H1 (cell line): Measurements from ENCODE around the gene UBIAD1. TPM values are rescaled to one million over a fixed set of nuclear protein-coding genes. Genes with fewer than 3 reads are reported as not detected.

Experiments
- CTCF ChIA-PET: fragments of 300-600 bp; sonication (Branson Sonifier 250); formaldehyde crosslinking; loops from one replicate; lab custom pipeline; 2021; ENCODE audit not compliant: partially characterized antibody; lab: Charles Lee
- POLR2A ChIA-PET: fragments of 300-600 bp; sonication (Branson Sonifier 250); formaldehyde crosslinking; loops from one replicate; lab custom pipeline; 2021; ENCODE audit warnings: inconsistent platforms; ENCODE audit not compliant: partially characterized antibody; lab: Charles Lee
- DNase-seq, 2 experiments: peaks; one replicate each; pipeline versions ENCODE4 v3.0.0 to v3.0.0-alpha.2; 2010 to 2022; ENCODE audit warnings: low spot score in 2 of 2, low read depth in 1 of 2, mixed read lengths in 1 of 2
- FAIRE-seq: peaks from 2 replicates; lab custom pipeline; 2011; peaks lifted over from hg19 to GRCh38; lab: Jason Lieb, UNC
- H2AFZ ChIP-seq: 2 replicates; pipeline ENCODE4 v1.8.1; 2012; ENCODE audit warnings: low read length, inconsistent platforms
- H2AK5ac ChIP-seq: 2 replicates; pipeline ENCODE4 v1.6.1; 2013; ENCODE audit warnings: low read depth, low read length
- H2BK120ac ChIP-seq: replicated peaks from 2 replicates; pipeline ENCODE3; 2013; ENCODE audit warnings: low read depth, low read length, inconsistent platforms
- H2BK12ac ChIP-seq: 2 replicates; pipeline ENCODE4 v1.6.1; 2013; ENCODE audit warnings: low read depth, low read length
- H2BK15ac ChIP-seq: 2 replicates; pipeline ENCODE4 v1.6.1; 2013; ENCODE audit warnings: low read length
- H2BK20ac ChIP-seq: 2 replicates; pipeline ENCODE4 v1.6.1; 2013; ENCODE audit warnings: low read length
- H2BK5ac ChIP-seq: 2 replicates; pipeline ENCODE4 v1.6.1; 2013; ENCODE audit warnings: low read depth, low read length
- H3K14ac ChIP-seq: 2 replicates; pipeline ENCODE4 v1.6.1; 2013; ENCODE audit warnings: inconsistent platforms; ENCODE audit not compliant: insufficient read length
- H3K18ac ChIP-seq: 2 replicates; pipeline ENCODE4 v1.6.1; 2013; ENCODE audit warnings: low read length; ENCODE audit errors: extremely low read depth
- H3K23ac ChIP-seq: 2 replicates; pipeline ENCODE4 v1.6.1; 2013; ENCODE audit warnings: inconsistent platforms; ENCODE audit not compliant: insufficient read length
- H3K23me2 ChIP-seq: 2 replicates; pipeline ENCODE4 v1.6.1; 2013; ENCODE audit warnings: low read depth, low read length
- H3K27ac ChIP-seq: 2 replicates; pipeline ENCODE4 v1.6.1; 2011; ENCODE audit warnings: low read depth, low read length, inconsistent platforms
- H3K27me3 ChIP-seq, 4 experiments: replicated peaks in 1 of 4; 1 replicate in 1 of 4; 2 replicates in 3 of 4; pipeline versions ENCODE4 v1.6.1 to v1.8.1; 2011 to 2013; ENCODE audit warnings: low read length in 3 of 4, mild to moderate bottlenecking in 3 of 4, inconsistent platforms in 2 of 4, mixed read lengths in 2 of 4, moderate library complexity in 1 of 4; ENCODE audit not compliant: control insufficient read depth in 3 of 4, insufficient read depth in 3 of 4; ENCODE audit errors: extremely low read depth in 1 of 4
- H3K36me3 ChIP-seq, 4 experiments: 2 replicates each; pipeline versions ENCODE4 v1.6.1 to v1.8.1; 2011 to 2013; ENCODE audit warnings: mild to moderate bottlenecking in 4 of 4, low read length in 3 of 4, moderate library complexity in 2 of 4, control low read depth in 1 of 4, inconsistent platforms in 1 of 4; ENCODE audit not compliant: insufficient read depth in 4 of 4, control insufficient read depth in 2 of 4
- H3K4ac ChIP-seq: replicated peaks from 2 replicates; pipeline ENCODE3; 2013; ENCODE audit warnings: low read length, low read depth, mixed read lengths, inconsistent platforms; ENCODE audit not compliant: insufficient read length
- H3K4me1 ChIP-seq, 4 experiments: replicated peaks in 1 of 4; 1 replicate in 1 of 4; 2 replicates in 3 of 4; pipeline versions ENCODE4 v1.6.1 to v1.8.1; 2011 to 2013; ENCODE audit warnings: low read length in 3 of 4, inconsistent platforms in 2 of 4, mixed read lengths in 1 of 4; ENCODE audit not compliant: insufficient read depth in 4 of 4, control insufficient read depth in 3 of 4
- H3K4me2 ChIP-seq, 2 experiments: 2 replicates each; pipeline versions ENCODE4 v1.6.1 to v1.8.1; 2011 to 2013; ENCODE audit warnings: low read depth in 2 of 2, low read length in 2 of 2, control low read depth in 1 of 2, inconsistent platforms in 1 of 2, mild to moderate bottlenecking in 1 of 2; ENCODE audit not compliant: insufficient read depth in 1 of 2
- H3K4me3 ChIP-seq, 4 experiments: fragments of 200-600, 300-600 bp in 1 of 4; sonication (generic), shearing (Covaris generic), sonication (Bioruptor Twin) in 1 of 4; 2 replicates each; pipeline versions ENCODE4 v1.5.1 to v1.8.1; 2011 to 2016; ENCODE audit warnings: low read length in 4 of 4, low read depth in 3 of 4, control low read depth in 2 of 4, inconsistent platforms in 2 of 4, mild to moderate bottlenecking in 2 of 4, mixed read lengths in 1 of 4, moderate library complexity in 1 of 4; ENCODE audit not compliant: insufficient read depth in 2 of 4; ENCODE audit errors: extremely low read depth in 1 of 4
- H3K56ac ChIP-seq: replicated peaks from 2 replicates; pipeline ENCODE3; 2013; ENCODE audit warnings: low read depth, mild to moderate bottlenecking, mixed read lengths, low read length, inconsistent platforms; ENCODE audit not compliant: insufficient read length
- H3K79me1 ChIP-seq: 2 replicates; pipeline ENCODE4 v1.6.1; 2013; ENCODE audit warnings: low read depth, low read length, control low read depth
- H3K79me2 ChIP-seq, 2 experiments: 2 replicates each; pipeline versions ENCODE4 v1.6.1 to v1.8.1; 2012 to 2013; ENCODE audit warnings: low read length in 2 of 2, mild to moderate bottlenecking in 2 of 2, inconsistent platforms in 1 of 2; ENCODE audit not compliant: insufficient read depth in 2 of 2, control insufficient read depth in 1 of 2
- H3K9ac ChIP-seq, 4 experiments: replicated peaks in 1 of 4; 1 replicate in 1 of 4; 2 replicates in 3 of 4; pipeline versions ENCODE4 v1.6.1 to v1.8.1; 2011 to 2013; ENCODE audit warnings: low read depth in 3 of 4, low read length in 3 of 4, control low read depth in 2 of 4, mild to moderate bottlenecking in 2 of 4, moderate library complexity in 2 of 4, inconsistent platforms in 1 of 4; ENCODE audit errors: extremely low read depth in 1 of 4
- H3K9me3 ChIP-seq, 2 experiments: 2 replicates each; pipeline versions ENCODE4 v1.6.1 to v1.8.1; 2012 to 2013; ENCODE audit warnings: mild to moderate bottlenecking in 2 of 2, moderate library complexity in 2 of 2, control low read depth in 1 of 2, inconsistent platforms in 1 of 2, low read depth in 1 of 2, low read length in 1 of 2, mixed read lengths in 1 of 2; ENCODE audit not compliant: insufficient read depth in 2 of 2
- H4K20me1 ChIP-seq, 2 experiments: replicated peaks in 1 of 2; 2 replicates each; pipeline versions ENCODE3 to v1.8.1; 2011 to 2013; ENCODE audit warnings: inconsistent platforms in 2 of 2, low read length in 2 of 2, mild to moderate bottlenecking in 1 of 2; ENCODE audit not compliant: insufficient read depth in 2 of 2, control insufficient read depth in 1 of 2
- H4K5ac ChIP-seq: 2 replicates; pipeline ENCODE4 v1.6.1; 2013; ENCODE audit warnings: low read length, low read depth, mixed read lengths, inconsistent platforms; ENCODE audit not compliant: insufficient read length
- H4K8ac ChIP-seq: 2 replicates; pipeline ENCODE4 v1.8.0; 2013; ENCODE audit warnings: mild to moderate bottlenecking, moderate library complexity, low read length, inconsistent platforms; ENCODE audit not compliant: insufficient read depth; ENCODE audit errors: extremely low read depth
- H4K91ac ChIP-seq: replicated peaks from 2 replicates; pipeline ENCODE3; 2013; ENCODE audit warnings: low read length, mixed read lengths, inconsistent platforms; ENCODE audit not compliant: insufficient read length
- KDM4A ChIP-seq: IDR thresholded peaks from one replicate; pipeline ENCODE4 v1.7.1; 2012; ENCODE audit warnings: low read depth, mild to moderate bottlenecking, moderate library complexity, low read length, inconsistent platforms; ENCODE audit not compliant: severe bottlenecking
- SIX5 ChIP-seq: IDR thresholded peaks from 2 replicates; pipeline ENCODE4 v1.6.1; 2011; ENCODE audit warnings: mild to moderate bottlenecking, low read depth, low read length
- SP4 ChIP-seq: IDR thresholded peaks from 2 replicates; pipeline ENCODE4 v1.6.1; 2012; ENCODE audit warnings: low read length, inconsistent platforms
- WGBS, 2 experiments: shearing (Covaris generic) in 1 of 2; methylation state at CpG; one replicate each; pipeline versions ENCODE4 v1.1.6 to v1.1.7; 2013 to 2015; ENCODE audit warnings: low lambda C conversion rate in 2 of 2, mixed read lengths in 2 of 2, inconsistent platforms in 1 of 2, low coverage in 1 of 2, missing lambda C conversion rate in 1 of 2; ENCODE audit not compliant: insufficient replicate concordance in 2 of 2, insufficient coverage in 1 of 2, insufficient read length in 1 of 2; ENCODE audit errors: extremely low coverage in 1 of 2, missing lambda C conversion rate in 1 of 2; 5-methylcytosine and 5-hydroxymethylcytosine counted together
- polyA plus RNA-seq, 7 experiments: library from polyadenylated mRNA; depleted of rRNA in 3 of 7; stranded (reverse) in 5 of 7; unstranded in 2 of 7; fragments of >200 nt in 5 of 7; fragments of 200-250 nt in 2 of 7; gene quantifications; 1 replicate in 5 of 7; 2 replicates in 1 of 7; 4 replicates in 1 of 7; pipeline versions ENCODE4 v1.2.1 to v1.2.3, GENCODE V29; 2011 to 2013; ENCODE audit warnings: missing spikeins in 2 of 7, mixed read lengths in 2 of 7
- total RNA-seq: library from RNA; stranded (reverse); fragmentation: NEBNext Ultra II Directional; extraction: Animal tissue kit (Norgen Biotek cat#: 25700); gene quantifications from 2 replicates; pipeline ENCODE4 v1.2.1, GENCODE V29; 2021

UBIAD1 gene
- total and polyA plus RNA-seq, 2 of the 8 experiments (the other 6 are each of a cell fraction or from before 2014, with no cell fraction given), result 23.4 to 26.6 TPM

DNA sequence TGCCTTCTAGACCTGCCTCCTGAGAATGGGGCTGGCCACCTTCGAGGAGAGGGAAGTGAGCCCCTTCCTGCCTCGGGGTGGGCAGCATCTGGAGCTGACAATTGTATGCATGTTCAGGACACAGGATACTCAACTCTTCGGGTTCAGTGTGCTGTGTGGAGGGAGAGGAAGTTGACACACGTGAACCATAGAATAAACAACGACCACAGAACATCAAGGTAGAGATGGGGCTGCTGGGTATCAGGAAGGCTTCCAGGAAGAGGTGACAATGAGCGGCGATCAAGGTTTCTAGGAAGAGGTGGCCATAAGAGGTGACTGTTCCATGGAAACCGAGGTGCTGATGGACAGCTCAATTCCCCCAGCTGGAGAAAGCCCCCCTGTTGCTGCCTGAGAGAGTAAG lies 22.0 kb downstream of the UBIAD1 start:
- H2AK5ac ChIP-seq, result no peak overlapping the region
- H3K27me3 ChIP-seq, result no peaks in the 10 kb centered on the region
- H3K27ac ChIP-seq, result no peak overlapping the region
- H3K23ac ChIP-seq, result no peak overlapping the region
- no peak for DNase-seq
- FAIRE-seq, result no peak
- no peak overlapping the region for H3K4me3 ChIP-seq
- 84% methylated on average over 8 of the region's 8 CpGs; no CpG with 5 or more reads in 1 of the 2 experiments for WGBS, 2 experiments
- peaks cover 0 to 10% (median 5%) of the 10 kb centered on the region in 4 experiments; a peak in 6 of 7 replicates for H3K4me1 ChIP-seq
- H3K14ac ChIP-seq, result no peak overlapping the region
- TF ChIP-seq KDM4A (no peak), SP4 (no peak), SIX5 (no peak)
- ChIA-PET POLR2A (interaction anchor here (1.1 to 1.4 kb wide), 3 partner anchors 9 to 25 kb away, joined by 3 to 4 read pairs (median 3); no protein-coding TSS in a partner anchor), CTCF (interaction anchor here (0.6 to 1.1 kb wide), 2 partner anchors 41 to 348 kb away, joined by 4 to 6 read pairs; no protein-coding TSS in a partner anchor)
- H3K79me2 ChIP-seq, result no peaks in the 10 kb centered on the region; a peak in 1 of 4 replicates
- H3K56ac ChIP-seq, result no peak overlapping the region
- H4K5ac ChIP-seq, result no peak overlapping the region
- no peaks in the 10 kb centered on the region for H3K23me2 ChIP-seq
- H3K4me2 ChIP-seq, result no peak overlapping the region
- H4K8ac ChIP-seq, result no peak overlapping the region
- no peak overlapping the region for H2BK5ac ChIP-seq
- no peak overlapping the region for H3K4ac ChIP-seq
- no peak overlapping the region for H2BK12ac ChIP-seq
- no peak overlapping the region for H2AFZ ChIP-seq
- no peak overlapping the region for H3K18ac ChIP-seq
- H3K9ac ChIP-seq, result no peak overlapping the region
- peaks cover 0 to 1% of the 10 kb centered on the region in 2 experiments for H4K20me1 ChIP-seq
- H3K9me3 ChIP-seq, result no peaks in the 10 kb centered on the region
- no peak overlapping the region for H2BK20ac ChIP-seq
- peaks cover 0 to 7% (median 3%) of the 10 kb centered on the region in 4 experiments; a peak in 4 of 8 replicates for H3K36me3 ChIP-seq
- H3K79me1 ChIP-seq, result peaks cover 3% of the 10 kb centered on the region; the same call in 1 of the 2 replicates
- no peak overlapping the region for H2BK15ac ChIP-seq
- H2BK120ac ChIP-seq, result no peak overlapping the region
- H4K91ac ChIP-seq, result no peak overlapping the region
